ENCODE measurements around the gene STAT4.

STAT4 gene

DNA sequence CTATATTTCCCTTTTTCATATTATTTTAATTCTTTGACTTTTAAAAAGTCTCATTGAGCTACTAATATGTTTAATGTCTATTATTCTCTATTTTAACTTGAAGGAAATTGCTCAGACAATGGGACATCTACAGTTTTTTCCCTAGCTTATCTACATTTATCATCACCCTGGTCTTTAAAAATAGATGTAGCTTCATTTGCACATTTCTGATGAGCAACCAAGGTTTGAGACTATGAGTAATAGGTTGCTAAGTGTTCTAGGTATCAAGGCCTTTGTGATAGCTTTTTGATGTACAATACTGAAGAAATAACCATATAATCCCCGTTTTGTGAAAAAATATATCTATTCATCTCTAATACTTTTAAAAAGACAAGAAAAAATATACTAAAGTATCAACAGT lies 47.0 kb downstream of the STAT4 start:
- no peak for DNase-seq (ENCODE audit: extremely low spot score, insufficient read length, low read depth)
- no peak for FAIRE-seq

DNA sequence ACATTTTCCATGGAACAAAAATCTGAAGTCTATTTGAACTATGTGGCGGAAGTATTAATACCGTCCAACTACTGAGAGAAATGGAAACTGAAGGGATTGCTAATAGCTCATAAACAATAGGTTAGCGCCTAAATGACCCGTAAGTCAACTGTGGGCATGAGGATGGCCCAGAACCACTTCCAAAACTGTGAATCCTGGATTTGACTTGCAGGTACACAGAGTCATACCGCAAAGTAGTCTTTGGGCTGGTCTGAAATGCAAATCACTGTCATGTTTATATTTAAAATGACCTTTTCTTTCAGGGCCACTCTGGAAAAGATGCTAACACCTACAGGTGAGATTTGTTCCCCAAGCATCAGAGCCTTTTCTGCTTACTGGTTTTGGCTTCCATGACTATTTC lies 50.6 kb downstream of the STAT4 start:
- DNase-seq (ENCODE audit: extremely low spot score, insufficient read length, low read depth) (no peak), FAIRE-seq (no peak)

DNA sequence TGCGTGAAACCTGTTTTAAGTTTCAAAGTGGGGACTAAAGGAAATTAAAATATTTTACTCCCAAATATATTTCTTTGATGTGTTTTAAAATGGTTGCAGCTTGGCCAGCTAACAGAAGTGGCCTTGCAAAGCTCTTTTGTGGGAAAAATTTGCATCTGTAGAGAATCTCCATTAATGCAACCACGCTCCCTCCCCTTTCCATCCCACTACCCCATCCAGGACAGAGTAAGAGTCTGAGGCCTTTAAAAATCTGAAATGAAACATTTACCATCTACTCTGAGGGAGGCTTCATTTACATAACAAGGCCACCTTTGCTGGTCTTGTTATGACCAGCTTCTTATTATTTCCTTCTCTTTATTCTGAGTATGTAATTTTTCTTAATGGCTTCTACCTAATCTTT lies 63.5 kb downstream of the STAT4 start:
- no peak for FAIRE-seq
- no peak for DNase-seq (ENCODE audit: extremely low spot score, insufficient read length, low read depth)

DNA sequence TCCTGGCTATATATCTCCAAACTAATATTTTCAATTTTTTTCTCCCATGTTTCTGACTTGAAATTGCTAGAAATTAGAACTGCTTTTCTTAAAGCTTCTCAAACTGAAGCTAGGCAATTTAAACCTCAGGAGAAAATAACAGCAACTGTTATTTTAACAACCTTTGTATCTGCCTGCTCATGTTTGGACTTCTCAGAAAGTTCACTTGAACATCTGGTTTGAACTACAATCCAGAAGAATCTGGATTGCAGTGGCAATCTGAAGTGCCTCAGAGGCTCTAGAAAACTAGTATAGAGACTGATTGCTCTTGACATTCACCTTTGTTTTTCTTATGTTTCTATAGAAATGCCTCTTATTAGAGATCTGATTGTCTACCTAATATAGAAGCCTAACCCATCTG lies 64.1 kb downstream of the STAT4 start:
- no peak for DNase-seq (ENCODE audit: extremely low spot score, insufficient read length, low read depth)
- FAIRE-seq, result no peak

DNA sequence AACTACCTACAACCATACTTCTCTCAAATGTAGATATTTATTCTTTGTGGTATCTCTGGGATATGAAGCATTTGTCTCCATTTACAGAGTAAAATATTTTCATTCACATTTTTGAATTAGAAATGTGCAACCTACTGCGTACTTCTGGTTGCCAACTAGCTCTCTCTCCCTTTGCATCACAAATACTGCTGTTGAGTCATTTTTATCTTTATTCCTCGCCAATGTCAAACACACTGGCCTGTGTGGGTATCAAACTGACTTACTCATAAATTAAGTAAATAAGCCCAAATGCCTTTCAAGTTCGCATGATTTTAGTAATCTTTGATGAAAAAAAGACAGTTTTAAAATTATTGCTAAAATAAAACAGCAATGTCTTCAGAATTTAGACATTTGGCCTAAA lies 67.3 kb downstream of the STAT4 start:
- DNase-seq (ENCODE audit: extremely low spot score, insufficient read length, low read depth), result no peak

DNA sequence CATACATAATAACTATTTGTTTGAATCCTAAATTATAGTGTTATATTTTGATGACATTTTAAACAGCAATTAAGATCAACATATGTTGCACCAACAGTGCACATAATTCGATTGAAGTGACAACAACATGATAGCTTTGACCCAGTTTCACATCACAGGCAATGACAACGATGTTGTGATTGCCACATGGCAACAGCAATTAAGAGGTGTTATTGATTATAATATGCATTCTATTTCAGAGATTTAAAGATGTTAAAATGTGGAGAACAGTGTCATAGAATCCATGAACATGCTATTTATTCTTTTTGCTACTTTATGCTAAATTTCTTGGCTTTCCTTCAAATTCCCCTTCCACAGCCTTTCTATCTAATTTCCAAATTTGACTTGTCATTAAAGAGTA lies 68.5 kb downstream of the STAT4 start:
- no peak for DNase-seq (ENCODE audit: extremely low spot score, insufficient read length, low read depth)
- no peak for FAIRE-seq

More for the DNA sequence above, 67.3 kb downstream of the STAT4 start:
- no peak for FAIRE-seq

DNA sequence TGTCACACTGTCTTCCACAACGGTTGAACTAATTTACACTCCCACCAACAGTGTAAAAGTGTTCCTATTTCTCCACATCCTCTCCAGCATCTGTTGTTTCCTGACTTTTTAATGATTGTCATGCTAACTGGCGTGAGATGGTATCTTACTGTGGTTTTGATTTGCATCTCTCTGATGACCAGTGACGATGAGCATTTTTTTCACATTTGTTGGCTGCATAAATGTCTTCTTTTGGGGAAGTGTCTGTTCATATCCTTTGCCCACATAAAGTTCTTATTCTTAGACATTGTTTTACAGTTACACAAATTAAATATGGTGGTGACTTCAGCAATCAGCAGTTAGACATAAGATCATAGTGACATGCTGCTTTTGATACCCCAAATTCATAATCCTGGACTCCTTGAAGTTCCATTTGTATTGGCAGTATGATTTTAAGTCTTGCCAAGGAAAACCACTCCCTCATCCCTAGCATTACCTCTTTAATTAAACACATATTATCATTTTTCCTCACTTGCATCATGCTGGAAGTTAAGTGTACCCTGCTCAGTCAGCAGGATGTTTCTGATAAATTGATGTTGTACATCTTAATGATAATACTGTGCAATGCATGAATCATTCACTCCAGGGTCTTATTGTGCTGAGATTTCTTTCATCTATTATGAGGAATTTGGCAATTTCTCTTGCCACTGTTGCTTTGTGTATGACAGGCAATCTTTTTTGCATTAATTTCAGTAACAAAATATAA lies 69.2 kb downstream of the STAT4 start:
- FAIRE-seq, result no peak

DNA sequence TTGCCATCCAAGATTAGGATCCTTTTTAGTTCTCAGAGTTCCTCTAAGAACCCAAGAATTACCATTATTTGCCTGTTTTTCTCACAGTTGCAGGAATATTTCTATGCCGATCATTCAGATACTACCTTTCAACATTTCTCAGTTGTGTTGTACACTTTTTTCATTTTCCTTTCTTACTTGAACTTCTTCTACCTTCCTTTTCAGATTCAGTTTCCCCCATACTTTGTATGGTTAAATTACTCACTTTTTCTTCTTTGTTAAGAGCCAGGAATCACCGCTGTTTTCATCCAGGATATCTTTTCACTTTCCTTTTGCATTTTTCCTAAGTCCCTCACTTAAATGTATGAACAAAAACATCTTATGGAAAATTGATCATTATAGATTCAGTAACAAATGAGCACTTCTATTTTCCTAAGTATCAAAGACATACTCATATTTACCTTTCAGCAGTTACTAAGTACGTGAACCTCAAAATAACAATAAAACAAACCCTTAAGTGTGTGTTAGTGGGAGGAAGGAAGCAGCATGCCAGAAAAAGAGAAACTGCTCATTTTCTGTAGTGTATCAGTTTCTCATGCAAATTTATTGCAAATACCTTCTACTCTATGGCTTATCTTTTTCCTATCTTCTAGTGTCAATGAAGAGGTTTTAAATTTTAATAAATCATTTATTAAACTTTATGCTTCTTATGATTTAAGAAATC lies 72.5 kb downstream of the STAT4 start:
- DNase-seq (ENCODE audit: extremely low spot score, insufficient read length, low read depth), result no peak
- FAIRE-seq, result peak; percentile 15

More for the DNA sequence above, 69.2 kb downstream of the STAT4 start:
- DNase-seq (ENCODE audit: extremely low spot score, insufficient read length, low read depth), result no peak

DNA sequence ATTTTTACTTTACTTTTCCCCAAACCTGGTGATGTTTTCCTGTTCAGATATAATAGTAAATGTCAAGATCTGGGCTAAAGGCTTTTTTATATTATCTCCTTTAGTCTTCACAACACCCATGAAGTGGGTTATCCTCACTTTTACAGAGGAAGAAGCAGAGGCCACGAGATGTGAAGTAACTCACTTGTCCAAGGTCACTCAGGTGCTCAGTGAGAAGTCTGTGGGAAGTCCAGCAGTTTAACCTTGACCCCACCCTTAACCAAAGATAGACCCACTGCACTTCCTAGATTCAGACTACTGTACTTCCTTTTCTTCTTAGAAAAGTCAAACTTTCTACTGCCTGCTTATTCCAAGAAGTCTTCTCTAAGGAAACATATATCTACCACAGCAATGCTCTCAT lies 80.5 kb downstream of the STAT4 start:
- FAIRE-seq (no peak), DNase-seq (ENCODE audit: extremely low spot score, insufficient read length, low read depth) (no peak)

DNA sequence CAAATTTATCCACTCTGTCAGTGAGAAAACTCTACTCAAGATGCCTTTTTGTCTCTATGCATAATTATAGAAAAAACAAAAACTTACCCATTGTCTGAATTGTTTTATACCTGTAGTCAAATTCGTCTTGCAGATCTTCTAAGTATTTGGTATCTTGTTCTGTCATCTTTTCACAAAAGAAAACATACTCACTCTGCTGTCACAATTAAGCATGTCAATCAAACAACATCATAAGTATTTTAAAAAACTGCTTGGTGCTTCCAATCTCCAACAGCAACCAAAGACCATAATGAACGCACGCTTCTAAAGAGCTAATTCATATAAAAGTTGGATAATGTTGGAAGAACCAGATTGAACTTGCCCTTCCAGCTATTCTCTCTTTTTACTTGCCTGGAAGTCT lies 81.2 kb downstream of the STAT4 start:
- FAIRE-seq (no peak), DNase-seq (ENCODE audit: extremely low spot score, insufficient read length, low read depth) (no peak)

DNA sequence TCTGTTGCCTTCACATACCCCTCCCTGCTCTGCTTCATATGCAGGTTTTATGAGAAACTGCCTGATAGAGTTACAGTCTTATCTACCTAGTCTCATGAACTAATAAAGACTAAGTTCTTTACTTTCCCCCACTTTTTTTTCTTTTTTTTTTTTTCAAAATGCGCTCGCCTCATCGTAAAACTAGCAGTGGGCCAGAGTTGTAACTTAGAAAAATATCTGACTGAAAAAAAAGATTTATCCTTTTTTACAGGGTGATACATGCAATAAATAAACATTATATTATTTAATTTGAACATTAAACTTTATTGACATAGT lies 83.9 kb downstream of the STAT4 start:
- FAIRE-seq (no peak), DNase-seq (ENCODE audit: extremely low spot score, insufficient read length, low read depth) (no peak)

DNA sequence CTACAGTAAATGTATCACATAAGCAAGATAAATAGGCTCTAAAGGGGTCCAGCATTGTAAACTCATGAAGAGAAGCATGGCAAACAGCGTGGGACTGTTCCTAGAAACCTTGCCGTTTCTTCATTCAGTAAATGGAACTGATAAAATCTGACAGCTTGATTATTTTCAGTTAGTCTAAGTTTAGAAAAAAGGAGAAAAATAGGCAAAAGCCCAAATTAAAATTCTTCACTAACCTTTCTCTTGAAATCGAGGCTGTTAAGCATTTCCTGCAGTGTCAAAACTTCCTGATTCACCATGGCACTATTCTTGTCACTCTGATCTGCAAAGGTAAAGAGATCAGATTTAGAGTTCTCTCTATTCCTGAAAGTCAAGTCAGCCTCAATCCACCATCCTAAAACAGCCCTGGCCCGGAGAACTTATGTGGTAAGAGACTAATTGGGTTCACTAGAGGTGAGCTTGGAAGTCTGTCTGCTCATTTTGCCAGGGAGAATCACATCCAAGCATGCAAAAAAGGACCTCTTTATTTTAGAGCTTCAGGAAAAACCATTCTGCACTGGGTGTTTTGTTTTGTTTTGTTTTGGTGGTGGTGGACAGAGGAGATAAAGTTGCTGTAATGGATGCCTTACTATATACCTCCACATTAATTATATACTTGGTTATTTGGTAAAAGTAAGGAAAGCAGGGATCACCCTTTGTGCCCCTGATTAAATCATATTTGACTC lies 84.4 kb downstream of the STAT4 start:
- DNase-seq (ENCODE audit: extremely low spot score, insufficient read length, low read depth), result no peak
- FAIRE-seq, result no peak

DNA sequence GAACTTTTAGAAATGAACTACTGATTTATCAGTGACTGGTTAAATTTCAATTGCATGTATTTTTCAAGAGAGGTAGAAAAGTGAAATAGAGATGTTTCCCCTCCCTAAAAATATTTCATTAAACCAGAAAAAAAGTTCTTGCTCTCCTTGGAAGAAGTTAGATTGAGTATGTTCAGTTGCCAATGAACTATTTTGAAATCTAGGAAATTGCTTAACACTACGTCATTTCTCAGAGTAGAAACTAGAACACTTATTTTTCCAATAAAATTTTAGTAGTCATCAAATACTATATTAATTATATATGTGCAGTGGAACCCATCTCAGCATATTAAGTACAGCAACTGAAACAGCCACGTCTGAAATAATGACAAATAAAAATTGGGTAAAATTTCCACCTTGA lies 85.0 kb downstream of the STAT4 start:
- DNase-seq (ENCODE audit: extremely low spot score, insufficient read length, low read depth) (no peak), FAIRE-seq (no peak)

DNA sequence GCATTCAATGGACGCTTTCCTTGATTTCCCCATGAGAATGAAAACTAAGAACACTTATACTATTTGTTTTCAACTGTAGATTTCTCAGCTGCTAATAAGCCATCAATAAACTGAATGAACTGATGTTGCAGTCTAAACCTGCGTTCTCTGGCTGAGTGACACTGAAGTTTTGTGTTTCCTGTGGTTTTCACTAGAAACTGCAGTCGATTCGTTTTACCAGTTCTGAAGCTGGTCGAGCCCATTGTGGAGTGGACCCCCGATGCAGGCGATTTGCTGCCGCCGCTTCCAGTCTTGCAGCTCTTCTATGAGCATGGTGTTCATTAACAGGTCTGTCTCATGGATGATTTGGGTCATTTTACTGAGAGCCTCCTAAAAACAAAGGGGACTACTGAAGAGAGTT lies 86.2 kb downstream of the STAT4 start:
- no peak for DNase-seq (ENCODE audit: extremely low spot score, insufficient read length, low read depth)
- no peak for FAIRE-seq

DNA sequence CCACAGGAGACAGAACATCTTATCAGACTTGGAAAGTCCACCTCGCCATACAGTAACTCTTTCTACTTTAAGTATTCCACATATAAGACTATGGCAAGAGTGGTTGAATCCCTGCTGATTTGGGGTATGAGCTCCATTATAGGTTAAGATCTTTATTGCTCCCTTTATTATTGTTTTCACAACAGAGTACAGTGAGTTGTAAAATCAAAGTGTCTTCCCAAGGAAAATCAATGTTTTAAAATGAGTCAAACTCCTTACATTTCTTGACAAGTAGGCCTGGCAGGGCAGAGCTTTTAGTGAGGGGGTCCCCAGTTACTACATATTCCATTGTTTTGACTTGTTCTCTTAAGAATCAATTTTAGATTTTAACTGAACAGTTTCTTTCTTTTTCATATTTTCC lies 87.2 kb downstream of the STAT4 start:
- FAIRE-seq (no peak), DNase-seq (ENCODE audit: extremely low spot score, insufficient read length, low read depth) (no peak)

DNA sequence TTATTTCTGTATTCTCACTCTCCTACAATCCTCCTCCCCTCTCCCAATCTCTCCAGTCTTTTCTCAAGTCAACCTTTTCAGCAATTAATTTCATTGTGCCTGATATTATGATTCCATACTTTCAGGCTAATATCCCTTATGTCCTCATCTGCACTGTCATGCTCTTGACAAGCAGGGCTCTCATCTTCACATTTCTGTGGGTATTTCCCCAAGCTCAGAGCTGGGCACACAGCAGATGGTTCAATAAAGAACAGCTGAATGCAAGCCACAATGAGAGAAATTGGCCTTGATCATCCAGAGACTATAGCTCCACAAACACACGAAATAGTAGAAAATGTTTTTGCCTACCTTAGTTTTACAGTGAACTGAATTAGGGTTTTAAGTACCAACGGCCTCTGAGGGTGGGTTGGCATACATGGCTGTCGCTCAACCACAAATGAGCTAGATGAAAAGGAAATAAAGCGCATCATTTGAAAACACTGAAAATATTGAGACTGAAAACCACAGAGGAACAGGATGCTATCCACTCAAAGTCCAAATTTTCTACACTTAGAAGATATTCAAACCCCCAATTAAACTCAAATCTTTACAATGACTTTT lies 89.3 kb downstream of the STAT4 start:
- DNase-seq (ENCODE audit: extremely low spot score, insufficient read length, low read depth), result no peak
- no peak for FAIRE-seq

DNA sequence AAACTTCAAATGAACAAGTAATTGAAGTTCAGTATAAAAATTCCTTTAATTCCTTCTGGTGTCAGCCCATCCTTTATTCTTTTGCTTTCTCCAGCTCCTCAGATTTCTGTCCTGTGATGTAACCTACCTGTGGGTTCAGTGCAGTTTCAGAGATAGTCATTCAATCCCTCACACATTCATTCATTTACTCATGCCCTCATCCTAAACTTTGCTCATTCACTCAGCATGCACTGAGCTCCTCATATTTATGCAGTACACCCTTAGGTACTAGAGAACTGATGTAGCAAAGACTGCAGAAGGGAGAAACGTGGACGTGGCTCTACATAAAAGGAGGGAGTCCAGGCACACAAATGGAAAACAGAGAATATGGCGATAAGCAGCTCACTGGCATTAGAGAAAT lies 91.5 kb downstream of the STAT4 start:
- FAIRE-seq (no peak), DNase-seq (ENCODE audit: extremely low spot score, insufficient read length, low read depth) (no peak)

DNA sequence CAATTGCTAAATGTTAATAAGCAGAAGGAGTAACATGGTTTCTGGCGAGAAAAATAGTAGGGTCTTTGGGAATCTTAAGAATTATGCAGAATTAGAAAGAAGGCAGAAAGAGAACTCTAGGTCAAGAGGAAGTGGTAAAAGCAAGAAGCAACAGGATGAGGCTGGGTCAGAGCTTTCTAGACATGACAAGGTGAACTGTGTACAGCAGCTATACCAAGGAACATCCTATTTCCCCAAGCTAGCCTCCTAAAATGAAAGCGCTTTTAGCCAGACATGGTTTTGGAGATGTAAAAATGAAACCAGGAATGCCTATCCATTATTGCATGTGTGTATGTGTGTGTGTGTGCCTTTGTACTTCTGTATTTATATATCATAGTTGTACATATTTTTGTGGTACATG lies 94.6 kb downstream of the STAT4 start:
- DNase-seq (ENCODE audit: extremely low spot score, insufficient read length, low read depth) (no peak), FAIRE-seq (peak; percentile 44)

DNA sequence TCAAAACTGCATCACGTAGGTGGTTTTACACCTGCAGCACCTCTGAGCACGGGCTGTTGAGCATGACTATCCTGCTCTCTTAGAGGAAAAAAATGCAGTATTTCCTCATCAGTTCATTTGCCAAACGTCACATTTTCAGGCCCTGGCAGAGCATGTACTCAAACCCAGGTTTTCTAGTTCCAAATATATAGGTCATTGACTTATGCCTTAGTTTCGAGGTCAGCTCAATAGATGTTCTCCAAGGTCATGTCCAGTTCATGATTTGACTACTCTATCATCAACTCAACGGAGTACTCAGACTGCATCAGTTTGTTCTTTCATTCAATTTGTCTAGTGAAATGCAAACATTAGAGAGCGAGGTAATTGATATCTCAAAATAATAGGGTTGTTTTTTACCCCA lies 97.5 kb downstream of the STAT4 start:
- FAIRE-seq, result no peak

DNA sequence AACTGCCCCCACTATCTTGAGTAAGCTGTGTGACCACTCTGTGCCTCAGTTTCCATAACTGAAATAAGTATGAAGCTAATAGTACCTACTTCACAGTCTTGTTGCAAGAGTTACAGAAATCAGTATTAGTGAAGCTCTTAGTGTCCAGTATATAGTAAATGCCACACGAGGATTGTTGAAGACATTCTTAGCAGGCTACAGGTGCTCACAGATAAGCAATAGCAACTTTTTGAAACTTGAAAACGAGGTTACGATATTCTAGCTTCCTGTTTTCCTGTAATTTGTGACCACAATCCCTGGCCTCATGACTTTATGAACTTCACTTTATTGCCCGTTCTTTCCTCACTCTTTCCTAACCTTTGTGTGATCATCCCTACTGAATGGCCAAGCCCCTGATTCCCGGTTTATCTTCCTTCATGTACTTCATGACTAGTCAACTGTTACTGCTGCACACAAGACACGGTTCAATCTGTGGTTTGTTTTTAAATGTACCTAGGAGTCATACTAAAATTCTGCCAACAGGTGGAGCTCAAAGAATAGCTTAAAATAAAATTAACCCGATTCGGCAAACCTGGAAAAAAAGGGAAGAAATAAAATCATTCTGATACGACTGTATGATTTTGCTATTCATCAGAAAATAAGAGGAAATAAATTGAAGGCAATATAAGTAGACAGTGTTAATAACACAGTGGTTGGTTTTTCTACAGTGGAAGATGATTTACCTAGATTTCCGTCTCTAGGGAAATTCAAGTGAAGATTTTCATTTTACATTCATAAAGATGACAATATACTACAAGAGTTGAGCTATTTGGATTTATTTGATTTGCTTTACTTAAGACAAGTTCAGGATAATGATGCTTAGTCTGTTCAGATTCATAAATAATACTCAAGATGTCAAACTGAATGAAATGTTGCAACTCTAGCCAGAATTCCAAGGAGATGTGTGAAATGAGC lies 98.7 kb downstream of the STAT4 start:
- DNase-seq (ENCODE audit: extremely low spot score, insufficient read length, low read depth) (peak; percentile 1), FAIRE-seq (peak; percentile 86)

More for the DNA sequence above, 97.5 kb downstream of the STAT4 start:
- no peak for DNase-seq (ENCODE audit: extremely low spot score, insufficient read length, low read depth)
